Measurements from ENCODE around the gene TIMELESS.

Gene TIMELESS

DNA sequence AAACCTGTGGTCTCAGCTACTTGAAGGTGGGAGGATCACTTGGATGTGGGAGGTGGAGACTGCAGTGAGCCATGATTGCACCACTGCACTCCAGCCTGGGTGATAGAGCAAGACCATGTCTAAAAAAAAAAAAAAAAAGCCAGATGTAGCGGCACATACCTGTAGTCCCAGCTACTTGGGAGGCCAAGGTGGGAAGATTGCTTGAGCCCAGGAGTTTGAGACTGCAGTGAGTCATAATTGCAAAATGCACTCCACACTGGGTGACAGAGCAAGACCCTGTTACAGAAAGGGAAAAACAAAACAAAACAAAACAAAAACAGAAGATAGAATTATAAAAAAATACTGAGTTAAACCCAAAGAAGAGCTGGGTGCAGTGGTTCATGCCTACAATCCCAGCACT is 57.5 kb downstream of the TIMELESS start:
- no peak for DNase-seq (ENCODE audit: extremely low read depth, low read depth)
- TF ChIP-seq, protein P1, sequence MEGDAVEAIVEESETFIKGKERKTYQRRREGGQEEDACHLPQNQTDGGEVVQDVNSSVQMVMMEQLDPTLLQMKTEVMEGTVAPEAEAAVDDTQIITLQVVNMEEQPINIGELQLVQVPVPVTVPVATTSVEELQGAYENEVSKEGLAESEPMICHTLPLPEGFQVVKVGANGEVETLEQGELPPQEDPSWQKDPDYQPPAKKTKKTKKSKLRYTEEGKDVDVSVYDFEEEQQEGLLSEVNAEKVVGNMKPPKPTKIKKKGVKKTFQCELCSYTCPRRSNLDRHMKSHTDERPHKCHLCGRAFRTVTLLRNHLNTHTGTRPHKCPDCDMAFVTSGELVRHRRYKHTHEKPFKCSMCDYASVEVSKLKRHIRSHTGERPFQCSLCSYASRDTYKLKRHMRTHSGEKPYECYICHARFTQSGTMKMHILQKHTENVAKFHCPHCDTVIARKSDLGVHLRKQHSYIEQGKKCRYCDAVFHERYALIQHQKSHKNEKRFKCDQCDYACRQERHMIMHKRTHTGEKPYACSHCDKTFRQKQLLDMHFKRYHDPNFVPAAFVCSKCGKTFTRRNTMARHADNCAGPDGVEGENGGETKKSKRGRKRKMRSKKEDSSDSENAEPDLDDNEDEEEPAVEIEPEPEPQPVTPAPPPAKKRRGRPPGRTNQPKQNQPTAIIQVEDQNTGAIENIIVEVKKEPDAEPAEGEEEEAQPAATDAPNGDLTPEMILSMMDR (IDR thresholded peaks at IDR 0.05; ENCODE audit: low read depth, low read length) = no peak

DNA sequence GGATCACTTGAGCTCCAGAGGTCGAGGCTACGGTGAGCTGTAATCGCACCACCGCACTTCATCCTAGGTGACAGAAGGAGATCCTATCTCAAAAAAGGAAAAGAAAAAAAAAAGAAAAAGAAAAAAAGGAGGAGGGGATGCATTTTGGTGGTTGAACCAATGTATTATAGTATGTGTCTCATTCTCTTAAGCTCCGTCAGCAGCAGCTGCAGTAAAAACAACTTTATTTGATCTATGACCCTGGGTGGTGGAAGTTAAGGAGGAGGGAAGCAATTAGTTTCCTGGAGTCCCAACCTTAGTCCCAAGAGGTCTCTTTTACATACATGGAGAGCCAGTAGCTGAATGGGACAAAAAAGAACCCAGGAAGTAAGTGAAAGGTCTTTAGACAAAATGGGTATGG is 59.8 kb downstream of the TIMELESS start:
- TF ChIP-seq, protein P1 (IDR thresholded peaks at IDR 0.05; ENCODE audit: low read depth, low read length) = no peak
- no peak for DNase-seq (ENCODE audit: extremely low read depth, low read depth)

DNA sequence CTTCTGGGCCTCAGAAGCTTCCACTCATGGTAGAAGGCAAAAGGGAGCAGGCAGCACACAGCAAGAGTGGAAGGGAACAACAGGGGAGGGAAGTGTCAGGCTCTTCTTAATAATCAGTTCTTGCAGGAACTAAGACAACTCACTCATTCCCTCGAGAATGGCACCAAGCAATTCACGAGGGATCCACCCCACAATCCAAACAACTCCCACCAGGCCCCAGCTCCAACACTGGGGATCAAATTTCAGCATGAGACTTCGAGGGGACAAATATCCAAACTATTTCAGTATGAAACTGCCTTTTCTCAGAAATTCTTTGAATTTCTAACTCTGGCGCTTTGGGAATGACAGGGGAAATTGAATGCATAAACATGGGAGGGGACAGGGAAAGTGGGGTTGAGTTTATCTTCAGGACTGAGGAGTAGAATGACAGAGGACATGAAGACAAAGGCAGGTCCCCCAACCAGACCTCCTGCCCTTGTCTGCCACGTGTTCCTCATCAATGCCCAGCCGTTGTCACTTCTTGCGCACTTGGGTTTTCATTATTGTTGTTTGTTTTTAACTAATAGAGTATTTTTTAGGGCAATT is 62.0 kb downstream of the TIMELESS start:
- TF ChIP-seq, protein P1 (IDR thresholded peaks at IDR 0.05; ENCODE audit: low read depth, low read length) = no peak
- DNase-seq (ENCODE audit: extremely low read depth, low read depth) = no peak

DNA sequence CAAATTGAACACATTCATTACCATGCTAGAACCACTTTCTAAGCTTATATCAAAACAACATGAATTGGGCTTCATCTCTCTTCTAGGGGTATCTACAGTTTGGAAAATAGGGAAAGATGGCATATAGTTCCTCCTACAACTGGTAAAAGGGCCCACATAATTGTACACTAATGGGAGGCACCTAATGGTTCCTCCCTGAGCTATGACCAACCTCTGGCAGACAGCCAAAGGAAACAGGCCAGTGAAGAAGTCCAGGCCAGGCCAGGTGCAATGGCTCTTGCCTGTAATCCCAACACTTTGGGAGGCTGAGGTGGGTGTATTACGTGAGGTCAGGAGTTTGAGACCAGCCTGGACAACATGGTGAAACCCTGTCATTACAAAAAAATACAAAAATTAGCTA is 63.4 kb downstream of the TIMELESS start:
- no peak for DNase-seq (ENCODE audit: extremely low read depth, low read depth)
- TF ChIP-seq, protein P1 (IDR thresholded peaks at IDR 0.05; ENCODE audit: low read depth, low read length) = no peak

DNA sequence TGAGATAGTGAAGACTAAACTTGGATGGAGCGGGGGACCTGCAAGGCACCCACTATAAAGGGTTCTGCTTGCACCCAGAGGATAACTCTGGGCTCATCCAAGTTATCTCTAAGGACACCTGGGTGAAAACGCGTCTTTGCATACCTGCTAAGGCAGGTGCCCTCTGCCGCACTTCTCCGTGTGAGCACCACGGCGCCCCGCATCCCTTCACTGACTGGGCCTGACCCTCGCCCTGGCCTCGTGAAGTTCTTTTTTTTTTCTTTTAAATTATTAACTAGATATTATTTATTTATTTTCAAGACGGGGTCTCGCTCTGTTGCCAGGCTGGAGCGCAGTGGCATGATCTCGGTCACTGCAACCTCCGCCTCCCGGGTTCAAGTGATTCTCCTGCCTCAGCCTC is 66.6 kb downstream of the TIMELESS start:
- TF ChIP-seq, protein P1 (IDR thresholded peaks at IDR 0.05; ENCODE audit: low read depth, low read length) = no peak
- no peak for DNase-seq (ENCODE audit: extremely low read depth, low read depth)

DNA sequence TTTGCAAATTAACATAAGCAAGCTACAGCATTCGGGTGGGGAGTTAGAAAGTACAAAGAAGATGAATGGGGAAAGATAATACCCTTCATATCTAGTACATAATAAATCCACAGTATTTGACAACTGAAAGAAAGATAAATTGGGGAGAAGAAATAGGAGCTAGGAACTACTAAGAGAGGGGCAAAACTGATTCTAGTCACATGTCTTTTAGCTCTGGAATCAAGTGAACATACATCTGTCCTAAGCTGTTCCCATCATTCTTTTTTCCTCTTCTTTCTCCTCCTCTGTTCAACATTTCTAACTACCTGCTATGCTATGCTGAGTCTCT is 71.3 kb downstream of the TIMELESS start:
- TF ChIP-seq, protein P1 (IDR thresholded peaks at IDR 0.05; ENCODE audit: low read depth, low read length) = no peak
- no peak for DNase-seq (ENCODE audit: extremely low read depth, low read depth)

DNA sequence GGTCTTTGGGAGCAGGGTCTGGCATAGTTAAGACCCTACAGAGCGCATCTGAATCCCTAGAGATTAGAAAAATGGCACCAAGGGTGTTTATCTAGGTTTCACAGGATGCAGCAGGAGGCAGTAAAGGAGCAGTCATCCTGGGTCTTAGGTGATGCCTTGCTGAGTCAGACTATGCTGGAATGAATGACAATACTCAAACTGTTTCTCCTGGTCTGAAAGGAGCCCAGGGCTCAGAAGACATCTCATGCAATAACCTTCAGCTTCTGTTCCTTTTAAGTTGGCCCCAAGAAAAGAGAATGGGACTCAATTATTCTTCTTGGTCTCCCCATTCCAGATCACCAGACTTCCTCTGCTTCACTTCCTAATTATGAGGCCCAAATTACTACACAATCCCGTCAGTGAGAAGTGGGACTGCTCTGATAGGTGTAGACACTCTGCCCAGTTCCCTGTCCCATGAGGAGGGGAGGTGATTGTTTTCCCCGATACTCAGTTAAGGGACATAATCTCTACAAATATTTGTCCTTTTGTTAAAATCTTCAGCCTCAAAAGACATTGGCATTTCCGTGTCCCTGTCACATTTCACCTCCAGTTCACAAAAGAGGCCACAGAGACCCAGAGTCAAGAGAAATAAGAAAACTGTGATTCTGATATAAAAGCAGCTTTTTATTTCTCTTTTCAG is 71.8 kb downstream of the TIMELESS start:
- TF ChIP-seq, protein P1 (IDR thresholded peaks at IDR 0.05; ENCODE audit: low read depth, low read length) = no peak

More for the DNA sequence above, 71.8 kb downstream of the TIMELESS start:
- no peak for DNase-seq (ENCODE audit: extremely low read depth, low read depth)

Data from AG09319 (cell line).